Adipocyte (in vitro differentiated cells): ENCODE results near the gene GRHL1.
"Not testable (repeated sequence)": the region's sequence is repeated elsewhere in the genome, so short reads cannot be mapped to it uniquely, and the experiment has no call there.

Experiments used
- DNase-seq: peaks from one replicate; pipeline ENCODE4 v3.0.0-alpha.2; 2015; ENCODE audit warnings: low read depth
- H3K27me3 ChIP-seq: replicated peaks from 2 replicates; pipeline ENCODE4 v1.7.0; 2013; ENCODE audit warnings: mild to moderate bottlenecking, low read length, moderate library complexity; ENCODE audit not compliant: control insufficient read depth, insufficient read depth
- H3K36me3 ChIP-seq: 2 replicates; pipeline ENCODE4 v1.7.0; 2013; ENCODE audit warnings: low read length, mild to moderate bottlenecking, moderate library complexity; ENCODE audit not compliant: control insufficient read depth, insufficient read depth, severe bottlenecking
- H3K4me1 ChIP-seq: 2 replicates; pipeline ENCODE4 v1.7.0; 2013; ENCODE audit warnings: mild to moderate bottlenecking, low read length, moderate library complexity; ENCODE audit not compliant: control insufficient read depth, insufficient read depth
- H3K4me3 ChIP-seq: 2 replicates; pipeline ENCODE4 v1.7.0; 2013; ENCODE audit warnings: mild to moderate bottlenecking, low read length, moderate library complexity
- H3K9ac ChIP-seq: 2 replicates; pipeline ENCODE4 v1.7.0; 2013; ENCODE audit warnings: mild to moderate bottlenecking, low read length, moderate library complexity
- H3K9me3 ChIP-seq: 2 replicates; pipeline ENCODE4 v1.7.0; 2013; ENCODE audit warnings: mild to moderate bottlenecking, low read length, moderate library complexity; ENCODE audit not compliant: control insufficient read depth

GRHL1 gene

GRCh38 chr2:10007921-10008808, 56.7 kb downstream of the GRHL1 start:
- Histone ChIP-seq H3K27me3 (no peaks in the 10 kb centered on the region), H3K4me1 (peaks cover 54% of the 10 kb centered on the region), H3K9me3 (no peaks in the 10 kb centered on the region), H3K36me3 (no peaks in the 10 kb centered on the region), H3K9ac (peak overlapping the region; percentile 7), H3K4me3 (no peak overlapping the region)
- no peak for DNase-seq

GRCh38 chr2:10008809-10009176, 57.3 kb downstream of the GRHL1 start:
- H3K9ac ChIP-seq: peak overlapping the region; percentile 7
- H3K4me1 ChIP-seq: peaks cover 48% of the 10 kb centered on the region
- no peaks in the 10 kb centered on the region for H3K9me3 ChIP-seq
- no peak for DNase-seq
- no peaks in the 10 kb centered on the region for H3K27me3 ChIP-seq
- H3K4me3 ChIP-seq: no peak overlapping the region
- H3K36me3 ChIP-seq: no peaks in the 10 kb centered on the region

- Histone ChIP-seq H3K4me3 (no peak overlapping the region), H3K36me3 (no peaks in the 10 kb centered on the region), H3K9ac (no peak overlapping the region), H3K27me3 (no peaks in the 10 kb centered on the region), H3K9me3 (no peaks in the 10 kb centered on the region), H3K4me1 (peaks cover 43% of the 10 kb centered on the region)
- DNase-seq: no peak
Measured at GRCh38 chr2:10009271-10009810, 57.8 kb downstream of the GRHL1 start.

GRCh38 chr2:10009811-10010781, 58.6 kb downstream of the GRHL1 start:
- H3K9ac ChIP-seq: peak overlapping the region; percentile 64
- no peaks in the 10 kb centered on the region for H3K27me3 ChIP-seq
- H3K4me3 ChIP-seq: no peak overlapping the region
- H3K36me3 ChIP-seq: no peaks in the 10 kb centered on the region
- no peaks in the 10 kb centered on the region for H3K9me3 ChIP-seq
- peaks cover 41% of the 10 kb centered on the region for H3K4me1 ChIP-seq
- DNase-seq: no peak

GRCh38 chr2:10010861-10011605, 59.5 kb downstream of the GRHL1 start:
- not testable (repeated sequence) for H3K27me3 ChIP-seq, H3K4me3 ChIP-seq, H3K36me3 ChIP-seq, H3K9me3 ChIP-seq, DNase-seq, H3K9ac ChIP-seq
- H3K4me1 ChIP-seq: peaks cover 41% of the 10 kb centered on the region

- H3K9ac ChIP-seq, H3K36me3 ChIP-seq, H3K27me3 ChIP-seq, H3K4me3 ChIP-seq, DNase-seq, H3K9me3 ChIP-seq: not testable (repeated sequence)
- H3K4me1 ChIP-seq: peaks cover 46% of the 10 kb centered on the region
Measured at GRCh38 chr2:10011606-10012325, 60.3 kb downstream of the GRHL1 start.

GRCh38 chr2:10012366-10012962, 61.0 kb downstream of the GRHL1 start:
- not testable (repeated sequence) for H3K9ac ChIP-seq, H3K4me3 ChIP-seq, H3K36me3 ChIP-seq, H3K9me3 ChIP-seq, DNase-seq, H3K27me3 ChIP-seq
- H3K4me1 ChIP-seq: peaks cover 44% of the 10 kb centered on the region

GRCh38 chr2:10012963-10013461, 61.5 kb downstream of the GRHL1 start:
- Histone ChIP-seq H3K27me3 (peaks cover 4% of the 10 kb centered on the region), H3K36me3 (no peaks in the 10 kb centered on the region), H3K9me3 (peaks cover 3% of the 10 kb centered on the region), H3K4me1 (peaks cover 38% of the 10 kb centered on the region), H3K9ac (no peak overlapping the region), H3K4me3 (no peak overlapping the region)
- DNase-seq: no peak

- not testable (repeated sequence) for H3K36me3 ChIP-seq, DNase-seq, H3K9ac ChIP-seq, H3K4me3 ChIP-seq, H3K27me3 ChIP-seq, H3K9me3 ChIP-seq
- peaks cover 35% of the 10 kb centered on the region for H3K4me1 ChIP-seq
Measured at GRCh38 chr2:10013651-10014417, 62.3 kb downstream of the GRHL1 start.
